SK-N-MC (cell line): ENCODE data around the gene METAP2.
"Not testable (repeated sequence)": the region's sequence is repeated elsewhere in the genome, so short reads cannot be mapped to it uniquely, and the experiment has no call there.

ENCODE experiments used
- EZH2 ChIP-seq: fragments of 200-600 bp; sonication (generic); IDR thresholded peaks from one replicate; pipeline ENCODE4 v1.6.1; 2017; ENCODE audit warnings: antibody characterized with exemption
- FOXP2 ChIP-seq: optimal IDR thresholded peaks from 2 replicates; pipeline ENCODE3; 2011; ENCODE audit warnings: mild to moderate bottlenecking, moderate library complexity; ENCODE audit not compliant: insufficient read depth; ENCODE audit errors: extremely low read length, control extremely low read depth
- POLR2AphosphoS5 ChIP-seq: IDR thresholded peaks from 2 replicates; pipeline ENCODE4 v1.6.1; 2012; ENCODE audit warnings: mild to moderate bottlenecking, low read depth, low read length, borderline replicate concordance

DNA sequence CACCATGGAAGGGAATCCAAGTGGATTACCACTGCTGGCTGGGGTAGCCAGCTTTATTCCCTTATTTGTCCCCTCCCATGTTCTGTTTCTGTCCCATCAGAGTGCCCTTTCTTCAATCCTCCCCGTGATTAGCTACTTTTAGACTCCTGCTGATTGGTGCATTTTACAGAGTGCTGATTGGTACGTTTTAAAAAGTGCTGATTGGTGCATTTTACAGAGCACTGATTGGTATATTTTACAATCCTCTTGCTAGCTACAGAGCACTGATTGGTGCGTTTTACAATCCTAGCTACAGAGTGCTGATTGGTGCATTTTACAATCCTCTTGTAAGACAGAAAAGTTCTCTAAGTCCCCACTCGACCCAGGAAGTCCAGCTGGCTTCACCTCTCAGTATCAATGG is 28.9 kb upstream of the METAP2 start:
- not testable (repeated sequence) for TF ChIP-seq POLR2AphosphoS5, EZH2, FOXP2
